ENCODE data around the gene SH3RF3. TPM values are rescaled to one million over a fixed set of nuclear protein-coding genes. Genes with fewer than 3 reads are reported as not detected.

The SH3RF3 gene
- total and polyA plus RNA-seq, 5 donors from 2014 or later: 0.16 to 1.6 (median 0.76) TPM

- H3K4me1 Mint-ChIP-seq: peaks cover 0 to 3% (median 0%) of the 10 kb centered on the region in 4 donors
These were observed 325.3 kb downstream of the SH3RF3 start for GRCh38 chr2:109454304-109454703.

GRCh38 chr2:109454765-109455394 lies 325.9 kb downstream of the SH3RF3 start:
- H3K27me3 Mint-ChIP-seq: no peaks in the 10 kb centered on the region
- no peak overlapping the region for H3K27ac Mint-ChIP-seq
- Histone ChIP-seq H3K27me3 (ENCODE audit: control insufficient read depth, insufficient read depth, low read length) (no peaks in the 10 kb centered on the region), H3K9me3 (ENCODE audit: control insufficient read depth in 2 of 2, low read length in 2 of 2) (no peaks in the 10 kb centered on the region), H3K36me3 (ENCODE audit: control insufficient read depth, insufficient read depth, low read length) (no peaks in the 10 kb centered on the region), H3K4me3 (ENCODE audit: low read depth, low read length) (no peak overlapping the region), H3K4me1 (ENCODE audit: control insufficient read depth, insufficient read depth, low read length, poor library complexity, severe bottlenecking) (no peaks in the 10 kb centered on the region), H3K27ac (ENCODE audit: insufficient read depth, low read length, poor library complexity, severe bottlenecking) (no peak overlapping the region)
- ATAC-seq (ENCODE audit: low read depth in 2 of 2) (no peak), DNase-seq (no peak)
- peaks cover 20% of the 10 kb centered on the region for H3K36me3 Mint-ChIP-seq
- no peak overlapping the region for H3K4me3 Mint-ChIP-seq
- H3K9me3 Mint-ChIP-seq: no peaks in the 10 kb centered on the region
- peaks cover 0 to 3% (median 0%) of the 10 kb centered on the region in 4 donors for H3K4me1 Mint-ChIP-seq

More at GRCh38 chr2:109454304-109454703, 325.3 kb downstream of the SH3RF3 start:
- no peak overlapping the region for H3K27ac ChIP-seq (ENCODE audit: insufficient read depth, low read length, poor library complexity, severe bottlenecking)
- ATAC-seq (ENCODE audit: low read depth in 2 of 2) (no peak), DNase-seq (no peak)
- H3K27me3 ChIP-seq (ENCODE audit: control insufficient read depth, insufficient read depth, low read length): no peaks in the 10 kb centered on the region
- Mint-ChIP-seq H3K36me3 (peaks cover 20% of the 10 kb centered on the region), H3K27ac (no peak overlapping the region), H3K4me3 (no peak overlapping the region), H3K27me3 (no peaks in the 10 kb centered on the region), H3K9me3 (no peaks in the 10 kb centered on the region)
- H3K9me3 ChIP-seq (ENCODE audit: control insufficient read depth in 2 of 2, low read length in 2 of 2): no peaks in the 10 kb centered on the region
- no peaks in the 10 kb centered on the region for H3K36me3 ChIP-seq (ENCODE audit: control insufficient read depth, insufficient read depth, low read length)
- no peaks in the 10 kb centered on the region for H3K4me1 ChIP-seq (ENCODE audit: control insufficient read depth, insufficient read depth, low read length, poor library complexity, severe bottlenecking)
- H3K4me3 ChIP-seq (ENCODE audit: low read depth, low read length): no peak overlapping the region

GRCh38 chr2:109455731-109456691 lies 327.0 kb downstream of the SH3RF3 start:
- no peaks in the 10 kb centered on the region for H3K36me3 ChIP-seq (ENCODE audit: control insufficient read depth, insufficient read depth, low read length)
- Mint-ChIP-seq H3K36me3 (peaks cover 18% of the 10 kb centered on the region), H3K27me3 (no peaks in the 10 kb centered on the region), H3K9me3 (no peaks in the 10 kb centered on the region), H3K4me3 (no peak overlapping the region), H3K27ac (no peak overlapping the region), H3K4me1 (peaks cover 0 to 3% (median 0%) of the 10 kb centered on the region in 4 donors)
- no peak overlapping the region for H3K27ac ChIP-seq (ENCODE audit: insufficient read depth, low read length, poor library complexity, severe bottlenecking)
- DNase-seq: no peak
- no peaks in the 10 kb centered on the region for H3K4me1 ChIP-seq (ENCODE audit: control insufficient read depth, insufficient read depth, low read length, poor library complexity, severe bottlenecking)
- H3K9me3 ChIP-seq (ENCODE audit: control insufficient read depth in 2 of 2, low read length in 2 of 2): no peaks in the 10 kb centered on the region
- no peaks in the 10 kb centered on the region for H3K27me3 ChIP-seq (ENCODE audit: control insufficient read depth, insufficient read depth, low read length)
- ATAC-seq (ENCODE audit: low read depth in 2 of 2): no peak
- H3K4me3 ChIP-seq (ENCODE audit: low read depth, low read length): no peak overlapping the region

- H3K36me3 ChIP-seq (ENCODE audit: control insufficient read depth, insufficient read depth, low read length): no peaks in the 10 kb centered on the region
- H3K4me3 ChIP-seq (ENCODE audit: low read depth, low read length): no peak overlapping the region
- no peak overlapping the region for H3K4me3 Mint-ChIP-seq
- H3K9me3 Mint-ChIP-seq: no peaks in the 10 kb centered on the region
- H3K27me3 ChIP-seq (ENCODE audit: control insufficient read depth, insufficient read depth, low read length): no peaks in the 10 kb centered on the region
- DNase-seq (no peak), ATAC-seq (ENCODE audit: low read depth in 2 of 2) (no peak)
- no peaks in the 10 kb centered on the region for H3K27me3 Mint-ChIP-seq
- H3K27ac ChIP-seq (ENCODE audit: insufficient read depth, low read length, poor library complexity, severe bottlenecking): no peak overlapping the region
- H3K36me3 Mint-ChIP-seq: peaks cover 16% of the 10 kb centered on the region
- H3K4me1 Mint-ChIP-seq: peaks cover 0 to 3% (median 0%) of the 10 kb centered on the region in 4 donors
- no peaks in the 10 kb centered on the region for H3K4me1 ChIP-seq (ENCODE audit: control insufficient read depth, insufficient read depth, low read length, poor library complexity, severe bottlenecking)
- no peak overlapping the region for H3K27ac Mint-ChIP-seq
- H3K9me3 ChIP-seq (ENCODE audit: control insufficient read depth in 2 of 2, low read length in 2 of 2): no peaks in the 10 kb centered on the region
These were observed 327.8 kb downstream of the SH3RF3 start for GRCh38 chr2:109456776-109457175.

- Mint-ChIP-seq H3K9me3 (no peaks in the 10 kb centered on the region), H3K27ac (no peak overlapping the region), H3K27me3 (no peaks in the 10 kb centered on the region), H3K4me1 (peaks cover 0 to 3% (median 0%) of the 10 kb centered on the region in 4 donors), H3K36me3 (peaks cover 10% of the 10 kb centered on the region), H3K4me3 (no peak overlapping the region)
- Histone ChIP-seq H3K4me1 (ENCODE audit: control insufficient read depth, insufficient read depth, low read length, poor library complexity, severe bottlenecking) (no peaks in the 10 kb centered on the region), H3K4me3 (ENCODE audit: low read depth, low read length) (no peak overlapping the region), H3K27me3 (ENCODE audit: control insufficient read depth, insufficient read depth, low read length) (no peaks in the 10 kb centered on the region), H3K9me3 (ENCODE audit: control insufficient read depth in 2 of 2, low read length in 2 of 2) (no peaks in the 10 kb centered on the region), H3K27ac (ENCODE audit: insufficient read depth, low read length, poor library complexity, severe bottlenecking) (no peak overlapping the region), H3K36me3 (ENCODE audit: control insufficient read depth, insufficient read depth, low read length) (no peaks in the 10 kb centered on the region)
- DNase-seq (no peak), ATAC-seq (ENCODE audit: low read depth in 2 of 2) (no peak)
These were observed 328.4 kb downstream of the SH3RF3 start for GRCh38 chr2:109457366-109457765.

- Histone ChIP-seq H3K4me3 (ENCODE audit: low read depth, low read length) (no peak overlapping the region), H3K36me3 (ENCODE audit: control insufficient read depth, insufficient read depth, low read length) (no peaks in the 10 kb centered on the region), H3K27ac (ENCODE audit: insufficient read depth, low read length, poor library complexity, severe bottlenecking) (no peak overlapping the region), H3K4me1 (ENCODE audit: control insufficient read depth, insufficient read depth, low read length, poor library complexity, severe bottlenecking) (no peaks in the 10 kb centered on the region), H3K9me3 (ENCODE audit: control insufficient read depth in 2 of 2, low read length in 2 of 2) (no peaks in the 10 kb centered on the region), H3K27me3 (ENCODE audit: control insufficient read depth, insufficient read depth, low read length) (no peaks in the 10 kb centered on the region)
- ATAC-seq (ENCODE audit: low read depth in 2 of 2) (no peak), DNase-seq (no peak)
- Mint-ChIP-seq H3K27me3 (no peaks in the 10 kb centered on the region), H3K36me3 (peaks cover 9% of the 10 kb centered on the region), H3K9me3 (no peaks in the 10 kb centered on the region), H3K4me1 (peaks cover 0 to 3% (median 0%) of the 10 kb centered on the region in 4 donors), H3K27ac (no peak overlapping the region), H3K4me3 (no peak overlapping the region)
These were observed 328.8 kb downstream of the SH3RF3 start for GRCh38 chr2:109457794-109458193.

- ATAC-seq (ENCODE audit: low read depth in 2 of 2) (no peak), DNase-seq (no peak)
- Mint-ChIP-seq H3K27ac (no peak overlapping the region), H3K4me1 (peaks cover 0 to 3% (median 0%) of the 10 kb centered on the region in 4 donors), H3K27me3 (no peaks in the 10 kb centered on the region), H3K4me3 (no peak overlapping the region), H3K9me3 (no peaks in the 10 kb centered on the region), H3K36me3 (peaks cover 9% of the 10 kb centered on the region)
- H3K36me3 ChIP-seq (ENCODE audit: control insufficient read depth, insufficient read depth, low read length): no peaks in the 10 kb centered on the region
- no peaks in the 10 kb centered on the region for H3K27me3 ChIP-seq (ENCODE audit: control insufficient read depth, insufficient read depth, low read length)
- no peaks in the 10 kb centered on the region for H3K4me1 ChIP-seq (ENCODE audit: control insufficient read depth, insufficient read depth, low read length, poor library complexity, severe bottlenecking)
- no peaks in the 10 kb centered on the region for H3K9me3 ChIP-seq (ENCODE audit: control insufficient read depth in 2 of 2, low read length in 2 of 2)
- no peak overlapping the region for H3K27ac ChIP-seq (ENCODE audit: insufficient read depth, low read length, poor library complexity, severe bottlenecking)
- H3K4me3 ChIP-seq (ENCODE audit: low read depth, low read length): no peak overlapping the region
These were observed 329.5 kb downstream of the SH3RF3 start for GRCh38 chr2:109458512-109458911.
